ENCODE measurements around the gene ATG101.

- no peak for TF ChIP-seq CTCF (conservative IDR thresholded peaks at IDR 0.05 in 1 of 2, IDR thresholded peaks at IDR 0.05 in 1 of 2; ENCODE audit: extremely low read depth in 1 of 2, insufficient read depth in 1 of 2, low read depth in 1 of 2, low read length in 2 of 2)
- TF ChIP-seq EZH2 (IDR thresholded peaks at IDR 0.05; ENCODE audit: borderline replicate concordance, low read length), result no peak
Measured at GRCh38 chr12:52074971-52075724, 5.4 kb downstream of the ATG101 start.
